Smooth muscle cell (in vitro differentiated cells): ENCODE measurements around the gene OSBP2. TPM values are rescaled to one million over a fixed set of nuclear protein-coding genes. Genes with fewer than 3 reads are reported as not detected.

Experiments
- DNase-seq: peaks from one replicate; lab custom pipeline; 2025; ENCODE audit not compliant: unreplicated experiment; lab: John Stamatoyannopoulos, UW
- H2AFZ ChIP-seq: fragments of 200-600 bp; sonication (generic); 2 replicates; pipeline ENCODE4 v1.6.0; 2016; ENCODE audit warnings: antibody characterized with exemption, low read depth, mild to moderate bottlenecking
- H3F3A ChIP-seq: fragments of 200-600 bp; sonication (generic); 2 replicates; pipeline ENCODE4 v1.6.0; 2017; ENCODE audit warnings: antibody characterized with exemption, low read depth
- H3K27ac ChIP-seq: fragments of 200-600 bp; sonication (generic); 2 replicates; pipeline ENCODE4 v1.5.1; 2016; ENCODE audit warnings: low read depth, mild to moderate bottlenecking
- H3K27me3 ChIP-seq: fragments of 200-600 bp; sonication (generic); 2 replicates; pipeline ENCODE4 v1.6.1; 2016; ENCODE audit warnings: low read depth, mild to moderate bottlenecking
- H3K36me3 ChIP-seq: fragments of 200-600 bp; sonication (generic); 2 replicates; pipeline ENCODE4 v1.5.1; 2016; ENCODE audit warnings: low read depth
- H3K4me1 ChIP-seq: fragments of 200-600 bp; sonication (generic); 2 replicates; pipeline ENCODE4 v1.5.1; 2016; ENCODE audit warnings: low read depth
- H3K4me2 ChIP-seq: fragments of 200-600 bp; sonication (generic); 2 replicates; pipeline ENCODE4 v1.6.0; 2016; ENCODE audit warnings: mild to moderate bottlenecking
- H3K4me3 ChIP-seq: fragments of 200-600 bp; sonication (generic); 2 replicates; pipeline ENCODE4 v1.5.1; 2016; ENCODE audit warnings: mild to moderate bottlenecking
- H3K79me2 ChIP-seq: fragments of 200-600 bp; sonication (generic); 2 replicates; pipeline ENCODE4 v1.6.0; 2016; ENCODE audit warnings: low read depth, mild to moderate bottlenecking
- H3K9ac ChIP-seq: fragments of 200-600 bp; sonication (generic); 2 replicates; pipeline ENCODE4 v1.6.0; 2016; ENCODE audit warnings: low read depth
- H3K9me3 ChIP-seq: fragments of 200-600 bp; sonication (generic); replicated peaks from 2 replicates; pipeline ENCODE4 v1.5.1; 2016; ENCODE audit warnings: low read depth
- H4K20me1 ChIP-seq: fragments of 200-600 bp; sonication (generic); 2 replicates; pipeline ENCODE4 v1.6.0; 2016; ENCODE audit warnings: low read depth
- CTCF ChIP-seq: fragments of 200-600 bp; sonication (generic); IDR thresholded peaks from 2 replicates; pipeline ENCODE4 v1.5.1; 2017; ENCODE audit warnings: borderline replicate concordance, mild to moderate bottlenecking, antibody characterized with exemption; ENCODE audit not compliant: insufficient read depth, poor library complexity, severe bottlenecking
- WGBS: methylation state at CpG from one replicate; pipeline ENCODE4 v1.1.7; 2016; ENCODE audit warnings: low lambda C conversion rate; 5-methylcytosine and 5-hydroxymethylcytosine counted together
- polyA plus RNA-seq: library from polyadenylated mRNA; unstranded; fragments of >200 nt; fragmentation: Nextera tagmentation; extraction: Ambion mirVana; gene quantifications from 2 replicates; pipeline ENCODE4 v1.2.1, GENCODE V29; 2016
- total RNA-seq: library from RNA; depleted of rRNA; stranded (reverse); fragments of >200 nt; gene quantifications from 2 replicates; pipeline ENCODE4 v1.2.3, GENCODE V29; 2014

Gene OSBP2
- total and polyA plus RNA-seq, 2 experiments from 2014 or later, result 4.6 to 4.9 TPM

- no peak for TF ChIP-seq CTCF
- no peaks in the 10 kb centered on the region for H3F3A ChIP-seq
- H3K4me3 ChIP-seq, result no peak overlapping the region
- H3K9me3 ChIP-seq, result no peaks in the 10 kb centered on the region
- no peak overlapping the region for H3K27ac ChIP-seq
- DNase-seq, result no peak
- 83% methylated on average over 4 of the region's 4 CpGs for WGBS
- no peak overlapping the region for H3K9ac ChIP-seq
- H2AFZ ChIP-seq, result no peak overlapping the region
- no peaks in the 10 kb centered on the region for H3K79me2 ChIP-seq
- no peaks in the 10 kb centered on the region for H4K20me1 ChIP-seq
- no peaks in the 10 kb centered on the region for H3K36me3 ChIP-seq
- H3K4me2 ChIP-seq, result no peak overlapping the region
- H3K27me3 ChIP-seq, result no peaks in the 10 kb centered on the region
- H3K4me1 ChIP-seq, result no peaks in the 10 kb centered on the region
Observed at GRCh38 chr22:30855677-30856518, 161.2 kb downstream of the OSBP2 start.

- no peak for DNase-seq
- Histone ChIP-seq H3K4me1 (no peaks in the 10 kb centered on the region), H3K9me3 (no peaks in the 10 kb centered on the region), H4K20me1 (no peaks in the 10 kb centered on the region), H3K4me2 (no peak overlapping the region), H3K79me2 (no peaks in the 10 kb centered on the region), H3K27ac (no peak overlapping the region), H3F3A (no peaks in the 10 kb centered on the region), H3K27me3 (no peaks in the 10 kb centered on the region), H3K4me3 (no peak overlapping the region), H2AFZ (no peak overlapping the region), H3K9ac (no peak overlapping the region), H3K36me3 (no peaks in the 10 kb centered on the region)
- 95% methylated on average over 14 of the region's 14 CpGs for WGBS
- no peak for TF ChIP-seq CTCF
Observed at GRCh38 chr22:30856741-30857502, 162.2 kb downstream of the OSBP2 start.

GRCh38 chr22:30857791-30858190 lies 163.1 kb downstream of the OSBP2 start:
- Histone ChIP-seq H3K27ac (no peak overlapping the region), H3K4me2 (no peak overlapping the region), H3K4me1 (no peaks in the 10 kb centered on the region), H3K9me3 (no peaks in the 10 kb centered on the region), H3K36me3 (no peaks in the 10 kb centered on the region), H4K20me1 (no peaks in the 10 kb centered on the region), H3K9ac (no peak overlapping the region), H3F3A (no peaks in the 10 kb centered on the region), H3K4me3 (no peak overlapping the region), H3K79me2 (no peaks in the 10 kb centered on the region), H2AFZ (no peak overlapping the region), H3K27me3 (no peaks in the 10 kb centered on the region)
- DNase-seq, result no peak
- 94% methylated on average over 13 of the region's 13 CpGs for WGBS
- no peak for TF ChIP-seq CTCF
